Stimulated activated CD8-positive, alpha-beta memory T cell treated with anti-CD3 and anti-CD28 coated beads, Interleukin-15, amount 100 ng/mL, for 24 hours (primary cell): ENCODE measurements around the gene PRPS1L1.

ENCODE experiments used
- DNase-seq: peaks from one replicate; pipeline ENCODE4 v3.0.0-alpha.2; 2020; ENCODE audit warnings: low read depth

PRPS1L1 gene

GRCh38 chr7:18013936-18014335 is 13.7 kb downstream of the PRPS1L1 start:
- DNase-seq: no peak

- DNase-seq: no peak
Observed at GRCh38 chr7:18004372-18004771, 23.3 kb downstream of the PRPS1L1 start.

- no peak for DNase-seq
Observed at GRCh38 chr7:18003286-18003994, 24.2 kb downstream of the PRPS1L1 start.

GRCh38 chr7:17998692-17999091 is 29.0 kb downstream of the PRPS1L1 start:
- no peak for DNase-seq

GRCh38 chr7:17996442-17997223 is 31.0 kb downstream of the PRPS1L1 start:
- no peak for DNase-seq

GRCh38 chr7:17996040-17996439 is 31.6 kb downstream of the PRPS1L1 start:
- no peak for DNase-seq

- no peak for DNase-seq
Observed at GRCh38 chr7:17994079-17994850, 33.4 kb downstream of the PRPS1L1 start.

GRCh38 chr7:17991866-17992648 is 35.6 kb downstream of the PRPS1L1 start:
- DNase-seq: no peak

- no peak for DNase-seq
Observed at GRCh38 chr7:17990761-17991160, 36.9 kb downstream of the PRPS1L1 start.

- no peak for DNase-seq
Observed at GRCh38 chr7:17989546-17989945, 38.1 kb downstream of the PRPS1L1 start.

- DNase-seq: no peak
Observed at GRCh38 chr7:17988858-17989257, 38.8 kb downstream of the PRPS1L1 start.

GRCh38 chr7:17988141-17988540 is 39.5 kb downstream of the PRPS1L1 start:
- DNase-seq: no peak

GRCh38 chr7:17986851-17987250 is 40.8 kb downstream of the PRPS1L1 start:
- DNase-seq: no peak

- DNase-seq: no peak
Observed at GRCh38 chr7:17985473-17986239, 42.0 kb downstream of the PRPS1L1 start.

GRCh38 chr7:17984288-17984687 is 43.4 kb downstream of the PRPS1L1 start:
- no peak for DNase-seq

GRCh38 chr7:17983221-17984062 is 44.2 kb downstream of the PRPS1L1 start:
- DNase-seq: no peak

- no peak for DNase-seq
Observed at GRCh38 chr7:17976952-17977351, 50.7 kb downstream of the PRPS1L1 start.
